AG09309 (cell line): Measurements from ENCODE around the gene COQ8A.

Experiments
- DNase-seq: peaks from one replicate; pipeline ENCODE4 v3.0.0-alpha.2; 2010; ENCODE audit warnings: low read depth
- H3K4me3 ChIP-seq: 2 replicates; pipeline ENCODE4 v1.5.1; 2011; ENCODE audit warnings: mild to moderate bottlenecking, low read depth, low read length, moderate library complexity; ENCODE audit not compliant: control insufficient read depth
- TF ChIP-seq, protein P1 (sequence below): IDR thresholded peaks from 2 replicates; pipeline ENCODE4 v1.5.1; 2011; ENCODE audit warnings: mild to moderate bottlenecking, low read depth, low read length, inconsistent platforms; ENCODE audit not compliant: insufficient read depth, control insufficient read depth; ENCODE audit errors: missing control alignments

COQ8A gene

DNA sequence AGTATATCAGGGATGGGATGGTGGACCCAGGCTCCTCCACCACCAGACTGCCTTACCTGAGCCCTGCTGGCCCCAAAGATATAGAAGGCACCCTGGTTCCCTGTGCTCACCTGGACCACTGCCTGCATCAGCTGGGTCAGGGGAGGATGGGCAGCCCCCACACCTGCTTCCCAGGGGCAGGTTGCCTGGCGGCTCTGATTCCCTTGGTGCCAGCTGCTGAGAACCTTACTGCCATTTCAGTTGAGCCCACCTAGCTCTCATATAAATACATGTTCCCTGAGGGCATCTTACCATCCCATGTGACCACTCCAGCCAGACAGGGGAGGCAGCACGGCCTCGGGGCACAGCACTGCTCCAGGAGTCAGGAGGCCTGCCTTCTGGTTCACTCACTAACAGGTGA is 45.3 kb upstream of the COQ8A start:
- DNase-seq = no peak
- TF ChIP-seq, protein P1, sequence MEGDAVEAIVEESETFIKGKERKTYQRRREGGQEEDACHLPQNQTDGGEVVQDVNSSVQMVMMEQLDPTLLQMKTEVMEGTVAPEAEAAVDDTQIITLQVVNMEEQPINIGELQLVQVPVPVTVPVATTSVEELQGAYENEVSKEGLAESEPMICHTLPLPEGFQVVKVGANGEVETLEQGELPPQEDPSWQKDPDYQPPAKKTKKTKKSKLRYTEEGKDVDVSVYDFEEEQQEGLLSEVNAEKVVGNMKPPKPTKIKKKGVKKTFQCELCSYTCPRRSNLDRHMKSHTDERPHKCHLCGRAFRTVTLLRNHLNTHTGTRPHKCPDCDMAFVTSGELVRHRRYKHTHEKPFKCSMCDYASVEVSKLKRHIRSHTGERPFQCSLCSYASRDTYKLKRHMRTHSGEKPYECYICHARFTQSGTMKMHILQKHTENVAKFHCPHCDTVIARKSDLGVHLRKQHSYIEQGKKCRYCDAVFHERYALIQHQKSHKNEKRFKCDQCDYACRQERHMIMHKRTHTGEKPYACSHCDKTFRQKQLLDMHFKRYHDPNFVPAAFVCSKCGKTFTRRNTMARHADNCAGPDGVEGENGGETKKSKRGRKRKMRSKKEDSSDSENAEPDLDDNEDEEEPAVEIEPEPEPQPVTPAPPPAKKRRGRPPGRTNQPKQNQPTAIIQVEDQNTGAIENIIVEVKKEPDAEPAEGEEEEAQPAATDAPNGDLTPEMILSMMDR = no peak
- H3K4me3 ChIP-seq = no peak overlapping the region

DNA sequence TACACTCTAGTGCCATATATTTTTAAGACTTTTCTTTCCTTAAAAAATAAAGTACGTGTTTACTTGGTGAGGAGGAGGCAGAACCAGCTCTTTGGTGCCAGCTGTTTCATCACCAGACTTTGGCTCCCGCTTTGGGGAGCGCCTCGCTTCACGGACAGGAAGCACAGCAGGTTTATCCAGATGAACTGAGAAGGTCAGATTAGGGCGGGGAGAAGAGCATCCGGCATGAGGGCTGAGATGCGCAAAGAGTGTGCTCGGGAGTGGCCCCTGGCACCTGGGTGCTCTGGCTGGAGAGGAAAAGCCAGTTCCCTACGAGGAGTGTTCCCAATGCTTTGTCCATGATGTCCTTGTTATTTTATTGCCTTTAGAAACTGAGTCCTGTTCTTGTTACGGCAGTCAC is 44.5 kb upstream of the COQ8A start:
- H3K4me3 ChIP-seq = no peak overlapping the region
- TF ChIP-seq, protein P1 = no peak
- no peak for DNase-seq

DNA sequence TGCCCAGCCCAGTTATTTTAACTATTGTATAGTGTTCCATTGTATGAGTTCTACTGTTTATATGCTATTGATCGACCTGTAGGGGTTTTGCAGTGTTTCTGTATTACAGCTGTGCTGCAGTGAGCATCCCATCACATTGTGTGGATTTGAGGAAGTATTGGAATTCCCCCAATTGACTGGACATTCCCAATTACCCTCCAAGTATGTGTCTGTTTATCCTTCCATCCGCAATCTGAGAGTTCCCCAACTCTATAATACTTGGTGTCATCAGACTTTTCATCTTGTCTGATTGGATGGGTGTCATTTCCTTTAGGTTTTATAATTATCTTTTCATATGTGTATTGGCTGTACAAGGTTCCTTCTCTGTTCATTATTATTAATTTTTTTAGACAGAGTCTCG is 41.8 kb upstream of the COQ8A start:
- no peak for DNase-seq
- no peak overlapping the region for H3K4me3 ChIP-seq
- TF ChIP-seq, protein P1 = no peak

DNA sequence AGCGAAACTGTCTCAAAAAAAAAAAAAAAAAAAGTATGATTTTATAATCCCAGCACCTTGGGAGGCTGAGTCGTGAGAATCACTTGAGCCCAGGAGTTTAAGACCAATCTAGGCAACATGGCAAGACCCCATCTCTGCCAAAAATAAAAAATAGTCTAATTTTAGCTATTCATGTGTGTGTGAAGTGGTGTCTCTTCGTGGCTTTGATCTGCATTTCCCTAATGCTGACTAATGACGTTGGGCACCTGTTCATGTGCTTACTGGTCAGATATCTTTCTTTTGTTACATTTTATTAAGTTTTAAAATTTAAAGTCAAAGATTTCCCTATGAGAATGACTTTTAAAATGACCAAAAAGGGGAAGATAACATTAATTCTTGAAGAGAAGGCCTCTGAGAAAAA is 38.7 kb upstream of the COQ8A start:
- no peak for DNase-seq
- H3K4me3 ChIP-seq = no peak overlapping the region
- TF ChIP-seq, protein P1 = no peak

DNA sequence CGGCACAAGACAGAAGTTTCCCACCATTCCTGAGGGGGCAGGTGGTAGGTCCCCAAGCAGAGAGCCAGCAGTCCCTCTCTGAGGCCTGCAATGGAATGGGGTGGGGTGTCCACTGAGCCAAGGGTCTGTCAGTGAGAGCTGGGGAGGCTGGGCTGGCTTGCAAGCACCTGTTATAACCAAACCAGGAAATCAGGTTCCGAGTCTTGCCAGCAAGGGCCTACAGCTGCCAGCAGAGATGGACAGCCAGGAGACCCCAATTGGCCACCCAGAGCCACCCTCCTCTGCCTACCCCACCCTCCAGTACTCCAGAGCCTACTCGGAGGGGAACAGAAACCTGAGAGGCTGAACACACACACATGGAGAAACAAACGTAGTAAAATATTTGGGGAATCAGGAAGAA is 37.5 kb upstream of the COQ8A start:
- no peak for DNase-seq
- no peak overlapping the region for H3K4me3 ChIP-seq
- TF ChIP-seq, protein P1 = no peak

DNA sequence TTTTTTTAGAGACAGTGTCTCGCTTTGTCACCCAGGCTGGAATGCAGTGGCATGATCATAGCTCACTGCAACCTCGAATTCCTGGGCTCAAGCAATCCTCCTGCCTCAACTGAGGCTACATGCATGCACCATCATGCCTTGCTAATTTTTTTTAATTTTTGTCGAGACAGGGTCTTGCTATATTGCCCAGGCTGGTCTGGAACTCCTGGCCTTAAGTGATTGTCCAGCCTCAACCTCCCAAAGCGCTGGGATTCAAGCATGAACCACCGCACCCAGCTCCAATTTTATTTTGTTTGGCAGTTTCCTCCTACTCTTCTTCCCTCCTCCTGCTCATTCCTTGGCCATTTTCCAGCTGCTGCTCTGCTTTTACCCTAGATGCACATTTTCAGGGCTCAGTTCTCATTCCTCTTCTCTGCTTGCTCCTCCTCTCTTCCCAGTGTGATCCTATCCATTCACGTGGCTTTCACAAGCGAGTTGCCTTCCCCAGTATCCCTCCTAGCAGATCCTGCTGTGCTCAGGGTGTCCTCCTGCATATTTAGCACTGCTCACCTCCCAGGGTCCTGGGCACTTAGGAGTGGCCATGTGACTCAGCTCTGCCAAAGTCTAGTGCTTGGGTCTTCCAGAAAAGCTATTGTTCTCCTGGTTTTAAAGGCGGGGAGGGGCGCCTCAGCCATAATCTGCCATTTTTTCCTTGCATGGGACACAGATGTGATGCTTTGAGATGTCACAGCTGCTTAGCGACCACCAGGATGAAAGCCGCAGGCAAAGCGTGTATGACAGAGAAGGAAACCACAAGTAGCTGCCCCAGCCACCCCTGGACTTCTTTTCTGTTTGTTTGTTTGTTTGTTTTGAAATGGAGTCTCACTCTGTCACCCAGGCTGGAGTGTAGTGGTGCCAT is 36.0 kb upstream of the COQ8A start:
- TF ChIP-seq, protein P1 = no peak
- DNase-seq = no peak
- H3K4me3 ChIP-seq = no peak overlapping the region
